ENCODE data around the gene UBE3D. TPM values are rescaled to one million over a fixed set of nuclear protein-coding genes. Genes with fewer than 3 reads are reported as not detected.
"Not testable (repeated sequence)": the region's sequence is repeated elsewhere in the genome, so short reads cannot be mapped to it uniquely, and the experiment has no call there.

UBE3D gene
- total RNA-seq, 3 donors from 2014 or later (not counting 1 experiment from before 2014, with no cell fraction given): 6.6 to 7.9 (median 7.2) TPM

DNA sequence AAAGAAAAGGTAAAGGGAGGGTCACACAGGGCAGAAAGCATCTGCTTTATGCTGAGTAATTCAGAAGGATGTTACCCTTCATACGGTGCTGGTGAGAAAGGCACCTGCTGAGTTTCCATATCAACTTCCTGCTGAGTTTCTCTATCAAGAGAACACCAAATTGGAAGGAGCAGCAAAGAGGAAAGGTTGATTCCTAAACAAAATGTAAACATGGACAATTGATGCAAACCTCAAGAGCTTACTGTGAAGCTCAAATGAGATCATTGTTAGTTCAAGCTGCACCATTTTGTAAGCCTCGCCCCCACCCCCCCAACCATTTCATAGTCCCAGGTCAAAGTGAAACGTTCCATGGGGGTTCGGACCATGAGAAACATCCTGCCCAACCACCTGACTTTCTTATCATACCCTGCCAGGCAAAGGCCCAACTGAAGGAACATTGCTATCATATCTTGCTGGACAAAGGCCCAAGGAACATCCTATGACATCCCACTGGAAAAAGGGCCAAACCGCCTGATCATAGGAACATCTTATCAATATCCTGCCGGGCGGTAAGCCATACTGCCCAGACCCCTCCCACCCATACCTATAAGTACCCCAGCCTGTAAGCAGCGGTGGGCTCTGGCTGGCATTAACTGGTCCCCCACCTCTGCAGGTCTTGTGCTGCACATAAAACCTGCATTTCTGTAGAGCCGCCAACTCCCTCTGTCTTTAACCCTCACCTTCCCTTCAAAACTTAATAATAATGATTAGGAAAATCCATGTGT, 171.6 kb downstream of the UBE3D start:
- Histone ChIP-seq H3K36me3 (ENCODE audit: control insufficient read depth, insufficient read depth, low read length) (no peaks in the 10 kb centered on the region), H3K9me3 (ENCODE audit: control insufficient read depth, insufficient read depth, low read length) (no peaks in the 10 kb centered on the region), H3K4me3 (ENCODE audit: low read length) (no peak overlapping the region), H3K27ac (ENCODE audit: low read length) (no peak overlapping the region), H3K27me3 (ENCODE audit: control insufficient read depth, insufficient read depth, low read length) (no peaks in the 10 kb centered on the region), H3K4me1 (ENCODE audit: control insufficient read depth, insufficient read depth, low read length) (no peaks in the 10 kb centered on the region)
- no peak overlapping the region for H3K27ac Mint-ChIP-seq
- H3K36me3 Mint-ChIP-seq: no peaks in the 10 kb centered on the region
- H3K4me3 Mint-ChIP-seq: no peak overlapping the region
- TF ChIP-seq, protein P1, sequence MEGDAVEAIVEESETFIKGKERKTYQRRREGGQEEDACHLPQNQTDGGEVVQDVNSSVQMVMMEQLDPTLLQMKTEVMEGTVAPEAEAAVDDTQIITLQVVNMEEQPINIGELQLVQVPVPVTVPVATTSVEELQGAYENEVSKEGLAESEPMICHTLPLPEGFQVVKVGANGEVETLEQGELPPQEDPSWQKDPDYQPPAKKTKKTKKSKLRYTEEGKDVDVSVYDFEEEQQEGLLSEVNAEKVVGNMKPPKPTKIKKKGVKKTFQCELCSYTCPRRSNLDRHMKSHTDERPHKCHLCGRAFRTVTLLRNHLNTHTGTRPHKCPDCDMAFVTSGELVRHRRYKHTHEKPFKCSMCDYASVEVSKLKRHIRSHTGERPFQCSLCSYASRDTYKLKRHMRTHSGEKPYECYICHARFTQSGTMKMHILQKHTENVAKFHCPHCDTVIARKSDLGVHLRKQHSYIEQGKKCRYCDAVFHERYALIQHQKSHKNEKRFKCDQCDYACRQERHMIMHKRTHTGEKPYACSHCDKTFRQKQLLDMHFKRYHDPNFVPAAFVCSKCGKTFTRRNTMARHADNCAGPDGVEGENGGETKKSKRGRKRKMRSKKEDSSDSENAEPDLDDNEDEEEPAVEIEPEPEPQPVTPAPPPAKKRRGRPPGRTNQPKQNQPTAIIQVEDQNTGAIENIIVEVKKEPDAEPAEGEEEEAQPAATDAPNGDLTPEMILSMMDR (IDR thresholded peaks at IDR 0.05): no peak
- WGBS (ENCODE audit: insufficient coverage): 91% methylated on average over 8 of the region's 9 CpGs
- no peaks in the 10 kb centered on the region for H3K9me3 Mint-ChIP-seq
- intact Hi-C loops (cut with micrococcal nuclease): no loop called here
- ATAC-seq (no peak), DNase-seq (no peak)
- H3K27me3 Mint-ChIP-seq (ENCODE audit: low read depth in 2 of 2): no peaks in the 10 kb centered on the region
- no peaks in the 10 kb centered on the region for H3K4me1 Mint-ChIP-seq

DNA sequence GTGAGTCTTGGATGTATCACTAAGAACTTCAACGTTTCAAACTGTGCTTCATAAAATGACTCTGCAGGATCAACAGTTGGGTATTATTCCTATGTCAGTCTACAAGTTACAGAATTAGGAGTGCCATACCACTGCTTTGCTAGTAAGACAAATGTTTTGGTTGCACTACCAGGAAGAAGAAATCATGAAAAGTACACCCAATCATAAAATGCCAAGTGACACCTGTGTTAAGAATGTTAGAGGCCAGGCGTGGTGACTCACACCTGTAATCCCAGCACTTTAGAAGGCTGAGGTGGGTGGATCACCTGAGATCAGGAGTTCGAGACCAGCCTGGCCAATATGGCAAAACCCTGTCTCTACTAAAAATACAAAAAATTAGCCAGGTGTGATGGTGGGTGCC, 174.1 kb downstream of the UBE3D start:
- DNase-seq; H3K27me3 ChIP-seq (ENCODE audit: control insufficient read depth, insufficient read depth, low read length); ATAC-seq; H3K27me3 Mint-ChIP-seq (ENCODE audit: low read depth in 2 of 2); H3K4me1 ChIP-seq (ENCODE audit: control insufficient read depth, insufficient read depth, low read length); H3K9me3 Mint-ChIP-seq; H3K4me3 Mint-ChIP-seq; H3K4me3 ChIP-seq (ENCODE audit: low read length); H3K36me3 Mint-ChIP-seq; H3K4me1 Mint-ChIP-seq; intact Hi-C loops (cut with micrococcal nuclease); H3K36me3 ChIP-seq (ENCODE audit: control insufficient read depth, insufficient read depth, low read length); H3K9me3 ChIP-seq (ENCODE audit: control insufficient read depth, insufficient read depth, low read length); H3K27ac Mint-ChIP-seq; H3K27ac ChIP-seq (ENCODE audit: low read length): not testable (repeated sequence)
- 94% methylated on average over 2 of the region's 3 CpGs for WGBS (ENCODE audit: insufficient coverage)

DNA sequence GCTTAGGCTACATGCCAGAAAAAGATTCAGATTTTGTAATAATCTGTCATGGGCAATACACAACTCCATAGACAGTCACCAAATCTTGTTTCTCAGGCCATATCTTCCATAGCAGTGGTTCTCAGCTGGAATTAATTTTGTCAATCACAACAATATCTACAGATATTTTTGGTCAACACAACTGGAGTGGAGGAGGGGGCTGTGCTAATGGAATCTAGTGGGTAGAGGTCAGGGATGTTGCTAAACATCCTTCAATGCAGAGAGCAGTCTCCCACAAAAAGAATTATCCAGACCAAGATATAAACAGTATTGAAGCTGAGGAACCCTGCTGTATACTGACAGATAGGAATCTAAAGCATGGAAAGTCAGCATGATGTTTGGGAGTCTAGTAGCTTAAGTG, 174.6 kb downstream of the UBE3D start:
- no peaks in the 10 kb centered on the region for H3K36me3 ChIP-seq (ENCODE audit: control insufficient read depth, insufficient read depth, low read length)
- Mint-ChIP-seq H3K4me3 (no peak overlapping the region), H3K9me3 (no peaks in the 10 kb centered on the region), H3K4me1 (no peaks in the 10 kb centered on the region), H3K36me3 (no peaks in the 10 kb centered on the region), H3K27ac (no peak overlapping the region), H3K27me3 (ENCODE audit: low read depth in 2 of 2) (no peaks in the 10 kb centered on the region)
- intact Hi-C loops (cut with micrococcal nuclease): no loop called here
- DNase-seq: no peak
- H3K27ac ChIP-seq (ENCODE audit: low read length): no peak overlapping the region
- no peak for ATAC-seq
- no peaks in the 10 kb centered on the region for H3K4me1 ChIP-seq (ENCODE audit: control insufficient read depth, insufficient read depth, low read length)
- no peaks in the 10 kb centered on the region for H3K27me3 ChIP-seq (ENCODE audit: control insufficient read depth, insufficient read depth, low read length)
- TF ChIP-seq, protein P1 (IDR thresholded peaks at IDR 0.05): no peak
- no peaks in the 10 kb centered on the region for H3K9me3 ChIP-seq (ENCODE audit: control insufficient read depth, insufficient read depth, low read length)
- H3K4me3 ChIP-seq (ENCODE audit: low read length): no peak overlapping the region

DNA sequence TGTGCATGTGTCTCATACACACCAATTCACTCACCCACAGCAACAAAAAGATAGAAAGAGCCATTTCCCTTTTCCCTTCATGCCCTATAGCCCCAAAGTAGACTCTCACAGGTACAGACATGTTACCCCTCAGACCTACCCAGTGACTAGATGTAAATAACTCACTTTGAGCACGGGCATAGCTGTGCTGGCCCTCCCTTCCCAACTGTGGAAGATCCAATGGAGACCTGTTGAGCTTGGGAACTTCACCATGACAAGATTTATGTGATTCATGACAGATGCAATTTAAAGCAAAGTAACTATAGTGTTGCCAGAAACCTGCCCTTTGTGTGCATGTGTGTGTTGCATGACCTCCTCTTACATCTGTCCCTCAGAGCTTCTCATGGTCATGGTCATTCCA, 175.4 kb downstream of the UBE3D start:
- Mint-ChIP-seq H3K4me1 (no peaks in the 10 kb centered on the region), H3K4me3 (no peak overlapping the region), H3K36me3 (no peaks in the 10 kb centered on the region), H3K9me3 (no peaks in the 10 kb centered on the region), H3K27me3 (ENCODE audit: low read depth in 2 of 2) (no peaks in the 10 kb centered on the region), H3K27ac (no peak overlapping the region)
- no peaks in the 10 kb centered on the region for H3K27me3 ChIP-seq (ENCODE audit: control insufficient read depth, insufficient read depth, low read length)
- no peaks in the 10 kb centered on the region for H3K36me3 ChIP-seq (ENCODE audit: control insufficient read depth, insufficient read depth, low read length)
- ATAC-seq (no peak), DNase-seq (no peak)
- TF ChIP-seq, protein P1 (IDR thresholded peaks at IDR 0.05): no peak
- intact Hi-C loops (cut with micrococcal nuclease): no loop called here
- no peak overlapping the region for H3K4me3 ChIP-seq (ENCODE audit: low read length)
- 94% methylated on average over 1 of the region's 1 CpG for WGBS (ENCODE audit: insufficient coverage)
- H3K27ac ChIP-seq (ENCODE audit: low read length): no peak overlapping the region
- no peaks in the 10 kb centered on the region for H3K9me3 ChIP-seq (ENCODE audit: control insufficient read depth, insufficient read depth, low read length)
- no peaks in the 10 kb centered on the region for H3K4me1 ChIP-seq (ENCODE audit: control insufficient read depth, insufficient read depth, low read length)
